Spleen (tissue), 11 donors: ENCODE results near the gene KLHL42. TPM values are rescaled to one million over a fixed set of nuclear protein-coding genes. Genes with fewer than 3 reads are reported as not detected.

Experiments used
- DNase-seq: peaks from one replicate; pipeline ENCODE4 v3.0.0-alpha.2; 2020
- H3K27ac ChIP-seq, 8 donors: fragments of 200-600 bp; sonication (generic) in 7 of 8; 1 replicate in 4 of 8; 2 replicates in 4 of 8; pipeline versions ENCODE4 v1.5.0 to v1.8.0; 2016 to 2021; ENCODE audit warnings: inconsistent platforms in 4 of 8, mild to moderate bottlenecking in 4 of 8, moderate library complexity in 1 of 8
- H3K27me3 ChIP-seq, 7 donors: fragments of 200-600 bp; sonication (generic) in 6 of 7; replicated peaks in 1 of 7; 1 replicate in 4 of 7; 2 replicates in 3 of 7; pipeline versions ENCODE4 v1.5.0 to v1.8.0; 2016 to 2021; ENCODE audit warnings: inconsistent platforms in 3 of 7, mild to moderate bottlenecking in 1 of 7
- H3K36me3 ChIP-seq, 6 donors: fragments of 200-600 bp; sonication (generic) in 5 of 6; 1 replicate in 4 of 6; 2 replicates in 2 of 6; pipeline versions ENCODE4 v1.5.0 to v1.8.0; 2016 to 2021; ENCODE audit warnings: inconsistent platforms in 2 of 6
- H3K4me1 ChIP-seq, 6 donors: fragments of 200-600 bp; sonication (generic) in 5 of 6; 1 replicate in 3 of 6; 2 replicates in 3 of 6; pipeline versions ENCODE4 v1.5.0 to v1.8.0; 2016 to 2021; ENCODE audit warnings: inconsistent platforms in 3 of 6
- H3K4me3 ChIP-seq, 8 donors: fragments of 200-600 bp; sonication (generic) in 7 of 8; 1 replicate in 4 of 8; 2 replicates in 4 of 8; pipeline versions ENCODE4 v1.5.0 to v1.8.0; 2016 to 2021; ENCODE audit warnings: inconsistent platforms in 4 of 8, mild to moderate bottlenecking in 4 of 8, moderate library complexity in 2 of 8
- H3K9me3 ChIP-seq, 8 donors: fragments of 200-600 bp; sonication (generic) in 7 of 8; 1 replicate in 4 of 8; 2 replicates in 4 of 8; pipeline versions ENCODE4 v1.5.0 to v1.8.0; 2016 to 2021; ENCODE audit warnings: inconsistent platforms in 4 of 8
- POLR2A ChIP-seq, 3 donors: fragments of 450-650 bp; IDR thresholded peaks; one replicate each; pipeline ENCODE4 v1.5.1; 2017; ENCODE audit warnings: antibody characterized with exemption in 3 of 3, mild to moderate bottlenecking in 1 of 3
- POLR2AphosphoS5 ChIP-seq, 3 donors: sonication (generic); formaldehyde crosslinking; IDR thresholded peaks; one replicate each; pipeline ENCODE4 v1.5.1; 2017; ENCODE audit warnings: antibody characterized with exemption in 3 of 3
- WGBS, 5 donors: extraction: QIAGEN DNeasy Blood & Tissue Kit in 3 of 5; methylation state at CpG; one replicate each; pipeline versions ENCODE4 v1.1.5 to v1.1.7; 2013 to 2018; 5-methylcytosine and 5-hydroxymethylcytosine counted together
- intact Hi-C: fragments of 100-400 bp; cut with DNase I; formaldehyde crosslinking; loops from one replicate; pipeline ENCODE4 v1.15.0; 2023; ENCODE audit warnings: low total_unique reads
- polyA plus RNA-seq, 3 donors: library from polyadenylated mRNA; stranded (reverse); fragments of 200-250 nt; gene quantifications; one replicate each; pipeline ENCODE4 v1.2.1, GENCODE V29; 2013
- total RNA-seq, 7 donors: library from RNA; depleted of rRNA in 3 of 7; stranded (reverse); fragments of >200 nt in 3 of 7; fragmentation: NEBNext Ultra II Directional in 4 of 7; extraction: Animal tissue kit (Norgen Biotek cat#: 25700) in 4 of 7; gene quantifications; one replicate each; pipeline versions ENCODE4 v1.1.0 to v1.2.1, GENCODE V29; 2016 to 2021
- TF ChIP-seq, protein P1 (sequence below), 11 experiments: fragments of 200-600 bp in 7 of 11; fragments of 450-650 bp in 4 of 11; sonication (generic) in 4 of 11; IDR thresholded peaks in 8 of 11; conservative IDR thresholded peaks in 3 of 11; 1 replicate in 7 of 11; 2 replicates in 4 of 11; pipeline versions ENCODE4 v1.4.0 to v1.8.0; 2016 to 2021; ENCODE audit warnings: antibody characterized with exemption in 11 of 11, inconsistent platforms in 4 of 11, mild to moderate bottlenecking in 1 of 11
- donor health status: healthy with polysubstance abuse.
- donor health status: DM: no; HTN: no; CAD: no; lungs with moderate emphysema.
- donor health status: DM: no; HTN: no; CAD: no.
- donor health status: Bipolar disorder and iron deficiency.
- donor health status: healthy.
- donor health status: DM: no; HTN: no; CAD: no.
- donor health status: DM: yes; HTN: yes; CAD: no.

The KLHL42 gene
- total and polyA plus RNA-seq, 10 donors = 4.4 to 24.9 (median 16.7) TPM

DNA sequence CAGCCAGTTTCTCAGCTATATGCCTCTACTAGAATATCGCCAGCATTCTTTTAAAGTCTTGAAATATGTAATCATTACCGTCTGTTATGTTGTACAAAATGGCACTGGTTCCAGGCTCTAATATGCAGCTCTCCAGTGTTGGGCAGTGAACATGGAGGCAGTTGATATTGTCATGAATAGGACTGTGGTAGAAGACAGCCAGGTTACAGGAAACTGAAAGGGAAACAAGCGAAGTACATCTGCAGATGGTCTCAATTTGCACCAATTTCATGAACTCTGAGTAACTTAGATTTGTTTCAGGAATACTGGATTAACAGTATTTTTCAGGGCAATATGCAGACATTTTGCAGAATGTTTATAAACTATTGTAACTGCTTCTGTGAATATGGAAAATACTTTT is 13.4 kb upstream of the KLHL42 start:
- no peaks in the 10 kb centered on the region for H3K4me1 ChIP-seq
- H3K27ac ChIP-seq = no peak overlapping the region
- 86 to 97% (median 92%) methylated on average over 3 of the region's 3 CpGs for WGBS, 5 donors

DNA sequence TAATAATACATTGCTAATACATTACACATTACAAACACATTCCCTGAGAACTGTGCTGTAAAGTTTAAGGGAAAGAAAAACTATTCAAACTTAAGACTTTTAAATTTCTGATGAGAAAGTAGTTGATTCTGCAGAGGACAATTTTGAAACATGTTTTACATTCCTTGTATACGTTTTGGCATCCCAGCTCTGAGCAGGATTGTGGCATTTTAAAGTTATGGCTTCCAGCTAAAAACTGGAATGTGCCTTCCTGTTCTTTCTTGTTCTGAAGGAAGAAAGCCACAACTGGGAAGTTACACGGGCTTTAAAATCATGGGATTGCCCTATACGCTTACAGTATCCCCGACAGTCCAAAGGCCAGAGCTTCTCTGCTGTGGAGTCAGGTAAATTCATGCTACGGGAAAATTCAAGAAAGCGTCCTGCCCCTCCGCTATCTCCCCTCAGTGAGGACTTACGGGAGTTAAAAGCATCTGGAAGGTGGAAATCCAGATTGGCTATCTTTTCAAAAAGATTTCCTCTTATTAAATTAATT is 10.8 kb upstream of the KLHL42 start:
- intact Hi-C loops = no loop called here
- no peaks in the 10 kb centered on the region for H3K9me3 ChIP-seq
- H3K4me3 ChIP-seq = no peak overlapping the region
- no peak overlapping the region for H3K27ac ChIP-seq
- TF ChIP-seq, protein P1, sequence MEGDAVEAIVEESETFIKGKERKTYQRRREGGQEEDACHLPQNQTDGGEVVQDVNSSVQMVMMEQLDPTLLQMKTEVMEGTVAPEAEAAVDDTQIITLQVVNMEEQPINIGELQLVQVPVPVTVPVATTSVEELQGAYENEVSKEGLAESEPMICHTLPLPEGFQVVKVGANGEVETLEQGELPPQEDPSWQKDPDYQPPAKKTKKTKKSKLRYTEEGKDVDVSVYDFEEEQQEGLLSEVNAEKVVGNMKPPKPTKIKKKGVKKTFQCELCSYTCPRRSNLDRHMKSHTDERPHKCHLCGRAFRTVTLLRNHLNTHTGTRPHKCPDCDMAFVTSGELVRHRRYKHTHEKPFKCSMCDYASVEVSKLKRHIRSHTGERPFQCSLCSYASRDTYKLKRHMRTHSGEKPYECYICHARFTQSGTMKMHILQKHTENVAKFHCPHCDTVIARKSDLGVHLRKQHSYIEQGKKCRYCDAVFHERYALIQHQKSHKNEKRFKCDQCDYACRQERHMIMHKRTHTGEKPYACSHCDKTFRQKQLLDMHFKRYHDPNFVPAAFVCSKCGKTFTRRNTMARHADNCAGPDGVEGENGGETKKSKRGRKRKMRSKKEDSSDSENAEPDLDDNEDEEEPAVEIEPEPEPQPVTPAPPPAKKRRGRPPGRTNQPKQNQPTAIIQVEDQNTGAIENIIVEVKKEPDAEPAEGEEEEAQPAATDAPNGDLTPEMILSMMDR (IDR thresholded peaks at IDR 0.05 in 8 of 11, conservative IDR thresholded peaks at IDR 0.05 in 3 of 11) = no peak
- no peak for TF ChIP-seq POLR2A (IDR thresholded peaks at IDR 0.05)
- TF ChIP-seq POLR2AphosphoS5 (IDR thresholded peaks at IDR 0.05) = no peak
- H3K27me3 ChIP-seq = no peaks in the 10 kb centered on the region
- DNase-seq = no peak
- 75 to 92% (median 90%) methylated on average over 8 of the region's 8 CpGs for WGBS, 5 donors
- no peaks in the 10 kb centered on the region for H3K4me1 ChIP-seq
- H3K36me3 ChIP-seq = no peaks in the 10 kb centered on the region

More for the DNA sequence above, 13.4 kb upstream of the KLHL42 start:
- TF ChIP-seq, protein P1 (IDR thresholded peaks at IDR 0.05 in 8 of 11, conservative IDR thresholded peaks at IDR 0.05 in 3 of 11) = no peak
- TF ChIP-seq POLR2AphosphoS5 (IDR thresholded peaks at IDR 0.05) = no peak
- no peak for TF ChIP-seq POLR2A (IDR thresholded peaks at IDR 0.05)
- Histone ChIP-seq H3K27me3 (no peaks in the 10 kb centered on the region), H3K9me3 (no peaks in the 10 kb centered on the region), H3K36me3 (no peaks in the 10 kb centered on the region), H3K4me3 (no peak overlapping the region)
- DNase-seq = no peak
- intact Hi-C loops = no loop called here

DNA sequence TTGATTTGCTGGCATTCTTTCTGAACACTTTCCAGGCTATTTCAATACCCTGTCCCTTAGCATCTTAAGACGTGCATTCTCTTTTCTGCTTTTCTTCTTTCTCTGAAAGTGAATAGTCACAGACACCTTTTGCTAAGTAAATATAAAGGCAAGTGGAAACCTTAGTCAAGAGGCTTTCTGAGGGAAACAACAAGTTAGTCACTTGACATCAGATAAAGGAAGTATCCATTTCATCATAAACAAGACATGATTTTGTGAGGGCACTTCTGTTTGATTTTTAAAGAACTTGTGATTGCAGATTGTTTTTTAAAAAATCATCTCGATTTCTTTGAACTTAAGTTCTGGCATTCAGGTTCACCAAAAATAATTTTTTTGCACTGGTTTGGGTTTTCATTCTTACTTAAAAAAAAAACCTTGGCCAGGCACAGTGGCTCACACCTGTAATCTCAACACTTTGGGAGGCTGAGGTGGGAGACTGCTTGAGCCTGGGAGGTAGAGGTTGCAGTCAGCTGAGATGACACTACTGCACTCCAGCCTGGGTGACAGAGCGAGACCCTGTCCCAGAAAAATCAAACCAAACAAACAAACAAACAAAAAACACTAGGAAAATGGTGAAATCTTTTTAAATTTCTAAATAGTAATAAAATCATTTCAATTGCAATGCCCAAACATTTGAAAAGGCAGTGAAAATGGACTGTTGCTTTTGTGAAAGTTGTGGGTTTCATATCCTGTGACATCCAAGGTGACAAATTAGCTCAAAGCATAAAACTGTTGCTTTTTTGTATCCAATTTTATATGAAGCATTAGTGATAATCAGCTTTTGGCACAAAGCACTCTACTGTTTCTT is 8.3 kb upstream of the KLHL42 start:
- intact Hi-C loops = no loop called here
- H3K4me3 ChIP-seq = no peak overlapping the region
- H3K27me3 ChIP-seq = no peaks in the 10 kb centered on the region
- no peaks in the 10 kb centered on the region for H3K36me3 ChIP-seq
- DNase-seq = no peak
- no peaks in the 10 kb centered on the region for H3K9me3 ChIP-seq
- TF ChIP-seq, protein P1 (IDR thresholded peaks at IDR 0.05 in 8 of 11, conservative IDR thresholded peaks at IDR 0.05 in 3 of 11) = no peak
- TF ChIP-seq POLR2AphosphoS5 (IDR thresholded peaks at IDR 0.05) (no peak), POLR2A (IDR thresholded peaks at IDR 0.05) (no peak)
- H3K4me1 ChIP-seq = no peaks in the 10 kb centered on the region
- no peak overlapping the region for H3K27ac ChIP-seq
- 77 to 88% (median 80%) methylated on average over 3 of the region's 3 CpGs for WGBS, 5 donors

DNA sequence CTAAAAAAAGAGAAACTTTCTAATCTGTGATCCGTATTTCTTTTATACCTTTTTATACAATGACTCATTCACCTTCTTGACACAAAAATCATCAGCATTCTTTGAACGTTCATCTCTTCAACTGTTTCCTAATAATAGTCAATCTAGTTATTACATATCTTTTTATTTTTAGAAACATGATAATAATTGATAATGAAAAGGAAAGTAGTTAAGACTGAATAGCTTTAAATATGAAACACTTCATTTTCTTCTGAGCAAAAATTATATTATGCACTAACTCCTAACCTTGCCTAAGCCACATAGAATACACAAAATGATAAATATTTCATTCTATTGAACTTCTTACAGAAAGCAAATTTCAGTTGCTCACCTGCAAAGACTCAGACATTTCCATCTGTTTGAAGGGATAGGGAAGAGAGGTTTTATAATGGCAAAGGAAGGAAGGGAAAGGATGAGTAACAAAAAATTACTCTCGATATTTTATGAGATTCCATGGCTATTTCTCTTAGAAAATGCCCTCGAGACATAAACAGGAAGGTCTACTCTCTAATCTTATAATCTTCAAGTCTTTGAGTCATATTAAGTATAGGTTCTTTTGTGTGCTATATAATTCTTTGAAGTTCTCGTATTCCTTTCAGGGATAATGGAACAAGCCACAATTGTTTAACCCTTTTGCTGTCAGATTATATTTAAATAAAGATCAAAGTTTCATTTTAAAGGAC is 7.5 kb upstream of the KLHL42 start:
- no peaks in the 10 kb centered on the region for H3K27me3 ChIP-seq
- 65 to 83% (median 72%) methylated on average over 5 of the region's 5 CpGs for WGBS, 5 donors
- TF ChIP-seq POLR2A (IDR thresholded peaks at IDR 0.05) = no peak
- TF ChIP-seq, protein P1 (IDR thresholded peaks at IDR 0.05 in 8 of 11, conservative IDR thresholded peaks at IDR 0.05 in 3 of 11) = no peak
- no peak for TF ChIP-seq POLR2AphosphoS5 (IDR thresholded peaks at IDR 0.05)
- H3K9me3 ChIP-seq = no peaks in the 10 kb centered on the region
- H3K4me3 ChIP-seq = no peak overlapping the region
- H3K36me3 ChIP-seq = no peaks in the 10 kb centered on the region
- no peaks in the 10 kb centered on the region for H3K4me1 ChIP-seq
- no peak overlapping the region for H3K27ac ChIP-seq
- intact Hi-C loops = no loop called here
- no peak for DNase-seq
